CD4-positive, alpha-beta T cell treated with Interleukin-6 for 4 hours (primary cell): Measurements from ENCODE around the gene KCNK15.

Experiments used
- DNase-seq: peaks from one replicate; pipeline ENCODE4 v3.0.0-alpha.2; 2020; ENCODE audit warnings: mixed read lengths

Gene KCNK15

DNA sequence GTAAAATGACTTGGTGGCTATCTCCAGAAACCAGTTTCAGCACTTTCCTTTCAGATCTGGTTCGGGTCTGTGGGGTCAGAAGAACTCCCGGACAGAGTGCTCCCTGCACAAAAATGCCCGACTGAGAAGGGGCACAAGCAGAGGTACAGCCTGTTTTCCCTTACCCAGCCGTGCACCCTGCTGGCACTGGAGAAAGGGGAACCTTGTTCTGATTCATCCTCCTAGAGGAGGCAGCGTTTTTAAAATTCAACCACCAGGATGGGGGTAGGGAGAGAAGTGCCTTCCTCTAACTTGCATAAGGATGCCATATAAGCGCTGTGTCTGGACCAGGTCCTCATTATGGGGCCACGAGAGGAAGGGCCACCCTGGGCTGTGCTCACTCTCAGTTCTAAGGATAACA, 47.1 kb downstream of the KCNK15 start:
- DNase-seq: no peak

DNA sequence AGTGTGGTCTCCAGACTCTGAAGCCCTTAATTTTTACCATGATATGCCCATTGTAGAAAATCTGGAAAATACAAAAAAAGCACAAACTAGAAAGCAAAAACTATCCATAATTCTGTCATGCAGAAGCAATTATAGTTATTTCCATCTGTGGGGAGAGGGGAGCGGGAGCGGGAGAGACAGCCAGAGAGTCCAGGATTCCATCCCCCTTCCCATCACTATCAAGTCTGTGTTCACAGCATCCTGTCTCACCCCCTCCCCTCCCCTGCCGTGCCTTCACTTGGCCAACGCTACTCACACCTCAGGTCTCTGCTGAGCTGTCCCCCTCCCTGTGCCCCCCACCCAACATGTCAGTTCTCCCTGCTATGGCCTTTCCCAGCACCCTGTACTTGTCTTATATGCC, 50.2 kb downstream of the KCNK15 start:
- no peak for DNase-seq

DNA sequence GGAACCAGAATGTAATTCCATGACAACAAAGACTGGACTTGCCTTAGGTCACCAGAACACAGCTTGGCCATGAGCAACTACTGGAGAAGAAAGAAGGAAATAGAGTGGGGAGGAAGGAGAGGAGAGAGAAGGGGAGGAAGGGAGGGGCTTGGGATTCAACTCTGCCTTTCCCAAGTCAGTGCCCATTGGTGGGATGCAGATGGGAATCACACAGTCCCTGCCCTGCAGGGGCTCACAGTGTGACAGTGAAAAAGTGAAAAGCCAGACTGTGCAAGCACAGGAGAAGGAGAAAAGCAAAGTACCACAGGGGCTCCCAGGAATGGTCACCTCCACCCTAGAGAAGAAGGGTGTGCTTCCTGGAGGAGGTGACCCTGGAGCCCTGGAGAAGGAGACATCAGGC, 50.6 kb downstream of the KCNK15 start:
- no peak for DNase-seq

DNA sequence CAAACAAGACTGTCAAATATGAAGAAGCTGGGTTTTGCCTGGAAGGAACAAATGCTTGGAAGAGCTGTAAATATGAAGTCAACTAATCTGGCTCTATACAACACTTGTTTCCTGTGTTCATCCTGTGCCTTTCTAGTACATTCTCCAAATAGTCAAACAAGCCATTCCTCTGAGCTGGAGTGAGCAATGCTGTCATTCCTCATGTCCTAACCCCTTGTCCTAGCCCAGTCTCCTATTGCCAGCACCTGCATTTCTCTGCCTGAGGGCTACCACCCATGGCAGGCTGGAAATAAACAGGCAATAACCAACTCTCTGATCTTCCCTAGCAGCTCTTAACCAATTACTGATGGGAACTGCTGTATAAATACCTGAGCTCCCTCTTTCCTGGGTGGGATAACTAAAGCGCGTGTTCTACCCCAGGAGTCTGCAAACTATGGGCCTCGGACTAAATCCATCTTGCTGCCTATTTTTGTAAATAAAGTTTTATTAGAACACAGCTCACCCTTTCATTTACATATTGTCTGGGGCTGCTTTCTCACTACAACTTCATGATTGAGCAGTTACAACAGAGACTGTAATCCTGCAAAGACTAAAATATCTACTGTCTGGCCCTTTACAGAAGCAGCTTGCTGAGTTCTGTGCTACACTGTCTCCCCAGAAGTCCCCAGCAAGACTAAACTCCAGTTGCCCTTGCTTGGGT, 51.2 kb downstream of the KCNK15 start:
- DNase-seq: no peak

DNA sequence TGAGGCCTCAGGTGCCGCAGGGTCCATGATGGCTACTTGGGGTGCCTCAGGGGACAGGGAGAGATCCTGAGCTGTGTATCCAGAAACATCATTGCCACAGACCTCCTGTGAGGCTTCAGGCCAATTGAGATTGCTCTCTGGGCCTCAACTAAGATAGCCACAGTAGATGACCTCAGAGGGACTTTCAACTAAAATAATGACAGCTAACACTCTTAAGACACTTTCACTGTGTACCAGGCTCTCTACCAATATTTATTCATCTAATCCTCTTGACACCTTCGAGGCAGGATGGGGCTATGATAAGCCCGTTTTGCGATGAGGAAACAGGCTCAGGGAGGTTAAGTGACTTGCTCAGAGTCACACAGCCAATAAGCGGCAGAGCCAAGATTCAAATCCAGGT, 54.0 kb downstream of the KCNK15 start:
- DNase-seq: no peak

DNA sequence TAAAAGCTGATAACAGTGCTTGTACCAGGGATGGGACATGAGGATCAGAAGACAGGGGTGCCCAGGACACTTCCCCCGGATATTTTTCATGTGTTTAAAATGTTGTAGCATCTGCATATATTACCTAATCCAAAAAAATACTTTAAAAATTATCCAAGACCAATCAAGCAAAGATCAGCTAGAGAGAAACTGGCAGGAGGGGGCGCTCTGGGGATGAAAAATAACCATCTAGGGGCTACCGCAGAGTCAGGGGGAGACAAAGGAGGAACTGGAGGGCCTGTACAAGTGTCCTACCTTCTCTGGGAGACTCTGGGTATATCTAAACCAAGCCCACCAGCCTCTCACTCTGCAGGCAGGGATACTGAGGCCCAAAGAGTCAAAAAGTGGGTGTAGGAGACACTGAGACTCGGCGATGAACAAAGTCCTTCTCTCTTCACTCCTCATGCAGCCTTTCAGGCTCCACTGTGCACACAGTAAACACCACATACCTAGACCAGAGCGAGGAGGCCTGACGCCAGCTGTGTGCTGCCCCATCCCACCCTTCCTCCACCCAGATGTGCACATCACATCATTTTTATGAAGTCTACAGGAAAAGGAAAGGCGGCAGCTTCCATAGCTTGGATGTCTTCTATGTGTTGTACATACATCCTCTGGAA, 54.9 kb downstream of the KCNK15 start:
- no peak for DNase-seq
